ENCODE measurements around the gene MEGF6.

DNA sequence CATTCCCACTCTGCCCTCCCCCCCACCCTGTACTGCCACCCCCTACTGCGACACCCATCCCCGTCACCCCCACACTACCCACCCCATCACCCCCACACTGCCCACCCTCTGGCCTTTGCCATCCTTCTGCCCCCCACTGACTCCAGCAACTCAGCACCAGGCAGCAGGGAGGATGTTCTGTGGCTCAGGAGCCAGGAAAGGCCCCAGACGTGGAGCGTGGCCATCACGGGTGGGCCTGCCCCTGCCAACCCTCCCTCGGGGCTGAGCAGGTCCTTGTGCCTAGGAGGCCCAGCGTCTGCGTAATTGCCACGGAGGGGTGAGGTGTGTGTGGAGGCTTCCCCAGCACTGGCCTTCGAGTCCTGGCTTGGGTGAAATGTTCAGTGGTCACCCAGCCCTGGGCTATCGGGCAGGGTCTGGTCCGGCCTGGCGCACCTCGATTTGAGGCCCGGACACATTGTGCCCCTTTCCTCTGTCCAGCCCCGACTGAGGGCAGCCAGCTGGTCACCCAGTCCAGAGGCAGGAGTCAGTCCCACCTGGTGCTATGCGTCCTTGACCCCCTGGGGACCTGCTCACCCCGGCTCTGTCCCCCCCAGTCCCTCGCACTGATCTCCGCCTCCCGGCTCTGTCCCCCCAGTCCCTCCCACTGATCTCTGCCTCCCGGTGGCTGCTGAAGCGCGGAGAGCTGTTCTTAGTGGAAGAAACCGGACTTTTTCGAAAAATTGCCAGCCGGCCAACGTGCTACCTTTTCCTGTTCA lies 133.9 kb downstream of the MEGF6 start:
- TF ChIP-seq, protein P1, sequence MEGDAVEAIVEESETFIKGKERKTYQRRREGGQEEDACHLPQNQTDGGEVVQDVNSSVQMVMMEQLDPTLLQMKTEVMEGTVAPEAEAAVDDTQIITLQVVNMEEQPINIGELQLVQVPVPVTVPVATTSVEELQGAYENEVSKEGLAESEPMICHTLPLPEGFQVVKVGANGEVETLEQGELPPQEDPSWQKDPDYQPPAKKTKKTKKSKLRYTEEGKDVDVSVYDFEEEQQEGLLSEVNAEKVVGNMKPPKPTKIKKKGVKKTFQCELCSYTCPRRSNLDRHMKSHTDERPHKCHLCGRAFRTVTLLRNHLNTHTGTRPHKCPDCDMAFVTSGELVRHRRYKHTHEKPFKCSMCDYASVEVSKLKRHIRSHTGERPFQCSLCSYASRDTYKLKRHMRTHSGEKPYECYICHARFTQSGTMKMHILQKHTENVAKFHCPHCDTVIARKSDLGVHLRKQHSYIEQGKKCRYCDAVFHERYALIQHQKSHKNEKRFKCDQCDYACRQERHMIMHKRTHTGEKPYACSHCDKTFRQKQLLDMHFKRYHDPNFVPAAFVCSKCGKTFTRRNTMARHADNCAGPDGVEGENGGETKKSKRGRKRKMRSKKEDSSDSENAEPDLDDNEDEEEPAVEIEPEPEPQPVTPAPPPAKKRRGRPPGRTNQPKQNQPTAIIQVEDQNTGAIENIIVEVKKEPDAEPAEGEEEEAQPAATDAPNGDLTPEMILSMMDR (IDR thresholded peaks at IDR 0.05; ENCODE audit: low read depth, low read length, poor library complexity, severe bottlenecking), result no peak
- no peak for TF ChIP-seq EZH2phosphoT487 (IDR thresholded peaks at IDR 0.05; ENCODE audit: borderline replicate concordance, low read length)
